ENCODE results near the gene SUSD2.
"Not testable (repeated sequence)": the region's sequence is repeated elsewhere in the genome, so short reads cannot be mapped to it uniquely, and the experiment has no call there.

SUSD2 gene

GRCh38 chr22:24181088-24181995 lies at the start of gene SUSD2:
TSS of gene SUSD2 (plus strand) at chr22:24181487. CDS start at chr22:24181520, 33 bp downstream.
- DNase-seq = no peak

- DNase-seq = no peak
Observed at GRCh38 chr22:24133187-24133965, 47.9 kb upstream of the SUSD2 start.

- DNase-seq = no peak
Observed at GRCh38 chr22:24134090-24134846, 47.0 kb upstream of the SUSD2 start.

- DNase-seq = not testable (repeated sequence)
Observed at GRCh38 chr22:24136533-24136932, 44.8 kb upstream of the SUSD2 start.

- DNase-seq = no peak
Observed at GRCh38 chr22:24137595-24137994, 43.7 kb upstream of the SUSD2 start.

GRCh38 chr22:24138649-24139420 lies 42.5 kb upstream of the SUSD2 start:
- no peak for DNase-seq

- DNase-seq = no peak
Observed at GRCh38 chr22:24140357-24140756, 40.9 kb upstream of the SUSD2 start.

- DNase-seq = no peak
Observed at GRCh38 chr22:24141586-24141985, 39.7 kb upstream of the SUSD2 start.

GRCh38 chr22:24142241-24142640 lies 39.0 kb upstream of the SUSD2 start:
- no peak for DNase-seq

- DNase-seq = no peak
Observed at GRCh38 chr22:24142831-24143230, 38.5 kb upstream of the SUSD2 start.

- DNase-seq = no peak
Observed at GRCh38 chr22:24144056-24144777, 37.1 kb upstream of the SUSD2 start.

- DNase-seq = no peak
Observed at GRCh38 chr22:24144778-24145085, 36.6 kb upstream of the SUSD2 start.

- DNase-seq = no peak
Observed at GRCh38 chr22:24145446-24146193, 35.7 kb upstream of the SUSD2 start.

GRCh38 chr22:24146194-24146616 lies 35.1 kb upstream of the SUSD2 start:
- no peak for DNase-seq

GRCh38 chr22:24146791-24147353 lies 34.4 kb upstream of the SUSD2 start:
- no peak for DNase-seq

GRCh38 chr22:24147666-24148065 lies 33.6 kb upstream of the SUSD2 start:
- DNase-seq = no peak

- DNase-seq = no peak
Observed at GRCh38 chr22:24148266-24149197, 32.8 kb upstream of the SUSD2 start.

- no peak for DNase-seq
Observed at GRCh38 chr22:24149198-24149590, 32.1 kb upstream of the SUSD2 start.

GRCh38 chr22:24153353-24153752 lies 27.9 kb upstream of the SUSD2 start:
- no peak for DNase-seq

- DNase-seq = no peak
Observed at GRCh38 chr22:24153959-24154358, 27.3 kb upstream of the SUSD2 start.
